Panc1 (cell line): ENCODE results near the gene ASXL3. TPM values are rescaled to one million over a fixed set of nuclear protein-coding genes. Genes with fewer than 3 reads are reported as not detected.

Experiments used
- ATAC-seq: fragments of 200-7000 bp; cut with Tn5 transposase; 2 replicates; pipeline ENCODE4 v1.9.1; 2020; ENCODE audit warnings: mild to moderate bottlenecking, moderate library complexity
- BruUV-seq: library from RNA; stranded (reverse); fragments of 400-500 nt; replicated peaks from 2 replicates; lab custom pipeline; 2021; lab: Mats Ljungman, UMichigan
- CTCF ChIA-PET: fragments of 300-600 bp; sonication (Branson Sonifier 250); formaldehyde crosslinking; loops from one replicate; lab custom pipeline; 2022; ENCODE audit warnings: antibody characterized with exemption; lab: Charles Lee
- POLR2A ChIA-PET: fragments of 300-600 bp; sonication (Branson Sonifier 250); formaldehyde crosslinking; loops from one replicate; lab custom pipeline; 2022; ENCODE audit warnings: antibody characterized with exemption; lab: Charles Lee
- DNase-seq: peaks from one replicate; pipeline ENCODE4 v3.0.0-alpha.2; 2010; ENCODE audit warnings: low read depth, low spot score
- H3K27ac ChIP-seq: 2 replicates; pipeline ENCODE4 v1.5.1; 2011; ENCODE audit warnings: mild to moderate bottlenecking, low read length, inconsistent platforms
- H3K27me3 ChIP-seq: fragments of 200-500 bp; sonication (Bioruptor generic); 2 replicates; pipeline ENCODE4 v1.6.0; 2014; ENCODE audit warnings: low read length, inconsistent platforms; ENCODE audit not compliant: control insufficient read depth, insufficient read depth
- H3K36me3 ChIP-seq: fragments of 200-500 bp; sonication (Bioruptor generic); 2 replicates; pipeline ENCODE4 v1.5.1; 2014; ENCODE audit warnings: inconsistent platforms, mild to moderate bottlenecking, low read length, moderate library complexity; ENCODE audit not compliant: control insufficient read depth, insufficient read depth
- H3K4me1 ChIP-seq: 2 replicates; pipeline ENCODE4 v1.5.1; 2011; ENCODE audit warnings: inconsistent platforms, mild to moderate bottlenecking, low read length, moderate library complexity; ENCODE audit not compliant: control insufficient read depth, insufficient read depth
- H3K4me3 ChIP-seq, 2 experiments: 2 replicates each; pipeline ENCODE4 v1.5.1; 2011 to 2012; ENCODE audit warnings: low read depth in 2 of 2, low read length in 2 of 2, mild to moderate bottlenecking in 2 of 2, inconsistent platforms in 1 of 2, moderate library complexity in 1 of 2
- H3K9me3 ChIP-seq: fragments of 200-500 bp; sonication (Bioruptor generic); 2 replicates; pipeline ENCODE4 v1.5.1; 2014; ENCODE audit warnings: low read depth, mild to moderate bottlenecking, inconsistent platforms, low read length, moderate library complexity; ENCODE audit not compliant: control insufficient read depth, insufficient read depth
- POLR2AphosphoS5 ChIP-seq: IDR thresholded peaks from 2 replicates; pipeline ENCODE4 v1.6.1; 2012; ENCODE audit warnings: mild to moderate bottlenecking, low read depth, low read length, moderate library complexity
- SIN3A ChIP-seq: IDR thresholded peaks from 2 replicates; pipeline ENCODE4 v1.6.1; 2012; ENCODE audit warnings: low read depth, mild to moderate bottlenecking, low read length, moderate library complexity, borderline replicate concordance; ENCODE audit not compliant: insufficient read depth
- TCF7L2 ChIP-seq: IDR thresholded peaks from 2 replicates; pipeline ENCODE4 v1.6.1; 2011; ENCODE audit warnings: mild to moderate bottlenecking, low read depth, low read length, inconsistent platforms
- in situ Hi-C: cut with HindIII; loops from 2 replicates; pipeline ENCODE4 v1.10.0; 2016; ENCODE audit warnings: low sequenced_read_pairs, low pct_unique_long_range_greater_than_20kb
- intact Hi-C: fragments of 100-400 bp; cut with micrococcal nuclease; formaldehyde crosslinking; loops from one replicate; pipeline ENCODE4 v1.10.0; 2022; ENCODE audit not compliant: unreplicated experiment
- total RNA-seq: library from RNA; stranded (reverse); gene quantifications from one replicate; pipeline ENCODE4 v1.2.1, GENCODE V29; 2021; ENCODE audit not compliant: unreplicated experiment
- TF ChIP-seq, protein P1 (sequence below), 2 experiments: IDR thresholded peaks; 2 replicates each; pipeline ENCODE4 v1.6.1; 2011 to 2012; ENCODE audit warnings: low read depth in 2 of 2, control low read depth in 1 of 2, low read length in 1 of 2, mild to moderate bottlenecking in 1 of 2, moderate library complexity in 1 of 2; ENCODE audit not compliant: insufficient read depth in 1 of 2
- TF ChIP-seq, protein P2 (sequence below): fragments of 450-650 bp; IDR thresholded peaks from 2 replicates; pipeline ENCODE4 v1.5.1; 2017; ENCODE audit warnings: mild to moderate bottlenecking

ASXL3 gene
- total RNA-seq, 1 experiment from 2014 or later = 0.74 TPM

DNA sequence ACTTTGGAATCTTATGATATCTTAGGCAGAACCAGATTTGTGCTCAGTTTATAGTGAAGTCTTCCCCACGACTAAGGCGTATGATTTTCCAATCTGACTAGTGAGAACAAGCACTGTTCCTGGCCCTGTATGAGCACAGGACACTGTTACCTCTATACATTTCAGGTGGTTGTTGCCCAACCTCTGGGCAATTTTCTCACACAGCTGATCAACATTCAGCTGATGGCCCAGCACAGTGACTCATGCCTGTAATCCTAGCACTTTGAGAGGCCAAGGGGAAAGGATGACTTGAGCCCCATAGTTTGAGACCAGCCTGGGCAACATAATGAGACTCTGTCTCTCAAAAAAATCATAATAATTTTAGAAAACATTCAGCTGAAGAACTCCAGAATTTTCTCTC is 119.5 kb downstream of the ASXL3 start:
- ATAC-seq = no peak
- H3K27me3 ChIP-seq = no peaks in the 10 kb centered on the region
- in situ Hi-C loops (no loop called here), intact Hi-C loops (no loop called here)
- no peaks in the 10 kb centered on the region for H3K4me1 ChIP-seq
- no peaks in the 10 kb centered on the region for H3K9me3 ChIP-seq
- no peak for DNase-seq
- TF ChIP-seq TCF7L2 = no peak
- TF ChIP-seq, protein P1, sequence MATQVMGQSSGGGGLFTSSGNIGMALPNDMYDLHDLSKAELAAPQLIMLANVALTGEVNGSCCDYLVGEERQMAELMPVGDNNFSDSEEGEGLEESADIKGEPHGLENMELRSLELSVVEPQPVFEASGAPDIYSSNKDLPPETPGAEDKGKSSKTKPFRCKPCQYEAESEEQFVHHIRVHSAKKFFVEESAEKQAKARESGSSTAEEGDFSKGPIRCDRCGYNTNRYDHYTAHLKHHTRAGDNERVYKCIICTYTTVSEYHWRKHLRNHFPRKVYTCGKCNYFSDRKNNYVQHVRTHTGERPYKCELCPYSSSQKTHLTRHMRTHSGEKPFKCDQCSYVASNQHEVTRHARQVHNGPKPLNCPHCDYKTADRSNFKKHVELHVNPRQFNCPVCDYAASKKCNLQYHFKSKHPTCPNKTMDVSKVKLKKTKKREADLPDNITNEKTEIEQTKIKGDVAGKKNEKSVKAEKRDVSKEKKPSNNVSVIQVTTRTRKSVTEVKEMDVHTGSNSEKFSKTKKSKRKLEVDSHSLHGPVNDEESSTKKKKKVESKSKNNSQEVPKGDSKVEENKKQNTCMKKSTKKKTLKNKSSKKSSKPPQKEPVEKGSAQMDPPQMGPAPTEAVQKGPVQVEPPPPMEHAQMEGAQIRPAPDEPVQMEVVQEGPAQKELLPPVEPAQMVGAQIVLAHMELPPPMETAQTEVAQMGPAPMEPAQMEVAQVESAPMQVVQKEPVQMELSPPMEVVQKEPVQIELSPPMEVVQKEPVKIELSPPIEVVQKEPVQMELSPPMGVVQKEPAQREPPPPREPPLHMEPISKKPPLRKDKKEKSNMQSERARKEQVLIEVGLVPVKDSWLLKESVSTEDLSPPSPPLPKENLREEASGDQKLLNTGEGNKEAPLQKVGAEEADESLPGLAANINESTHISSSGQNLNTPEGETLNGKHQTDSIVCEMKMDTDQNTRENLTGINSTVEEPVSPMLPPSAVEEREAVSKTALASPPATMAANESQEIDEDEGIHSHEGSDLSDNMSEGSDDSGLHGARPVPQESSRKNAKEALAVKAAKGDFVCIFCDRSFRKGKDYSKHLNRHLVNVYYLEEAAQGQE (IDR thresholded peaks at IDR 0.05; ENCODE audit: insufficient read depth in 1 of 2, low read depth in 2 of 2, low read length in 1 of 2) = no peak
- TF ChIP-seq, protein P2, sequence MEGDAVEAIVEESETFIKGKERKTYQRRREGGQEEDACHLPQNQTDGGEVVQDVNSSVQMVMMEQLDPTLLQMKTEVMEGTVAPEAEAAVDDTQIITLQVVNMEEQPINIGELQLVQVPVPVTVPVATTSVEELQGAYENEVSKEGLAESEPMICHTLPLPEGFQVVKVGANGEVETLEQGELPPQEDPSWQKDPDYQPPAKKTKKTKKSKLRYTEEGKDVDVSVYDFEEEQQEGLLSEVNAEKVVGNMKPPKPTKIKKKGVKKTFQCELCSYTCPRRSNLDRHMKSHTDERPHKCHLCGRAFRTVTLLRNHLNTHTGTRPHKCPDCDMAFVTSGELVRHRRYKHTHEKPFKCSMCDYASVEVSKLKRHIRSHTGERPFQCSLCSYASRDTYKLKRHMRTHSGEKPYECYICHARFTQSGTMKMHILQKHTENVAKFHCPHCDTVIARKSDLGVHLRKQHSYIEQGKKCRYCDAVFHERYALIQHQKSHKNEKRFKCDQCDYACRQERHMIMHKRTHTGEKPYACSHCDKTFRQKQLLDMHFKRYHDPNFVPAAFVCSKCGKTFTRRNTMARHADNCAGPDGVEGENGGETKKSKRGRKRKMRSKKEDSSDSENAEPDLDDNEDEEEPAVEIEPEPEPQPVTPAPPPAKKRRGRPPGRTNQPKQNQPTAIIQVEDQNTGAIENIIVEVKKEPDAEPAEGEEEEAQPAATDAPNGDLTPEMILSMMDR = no peak
- TF ChIP-seq POLR2AphosphoS5 = no peak
- no peak for TF ChIP-seq SIN3A
- ChIA-PET POLR2A (no interaction called here), CTCF (no interaction called here)
- no TSS peak for BruUV-seq
- H3K36me3 ChIP-seq = no peaks in the 10 kb centered on the region
- H3K27ac ChIP-seq = no peak overlapping the region
- H3K4me3 ChIP-seq = no peak overlapping the region

DNA sequence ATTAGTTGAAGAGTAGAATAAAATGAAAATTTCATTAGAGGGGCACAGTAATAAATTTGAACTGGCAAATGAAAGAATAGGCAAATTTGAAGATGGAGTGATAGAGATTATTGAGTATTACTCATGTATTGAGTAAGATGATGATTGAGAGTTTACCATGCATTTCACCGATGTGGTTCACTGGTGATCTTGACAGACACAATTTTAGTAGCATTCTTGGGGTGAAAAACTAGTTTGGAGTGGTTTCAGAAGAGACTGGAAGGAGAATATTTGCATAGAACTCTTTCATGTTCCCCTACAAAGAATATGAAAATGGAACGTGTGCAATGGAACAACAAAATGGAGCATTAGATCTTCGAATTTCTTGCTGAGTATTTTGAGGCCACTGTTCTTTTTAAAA is 121.4 kb downstream of the ASXL3 start:
- no peaks in the 10 kb centered on the region for H3K36me3 ChIP-seq
- in situ Hi-C loops (no loop called here), intact Hi-C loops (no loop called here)

More for the DNA sequence above, 121.4 kb downstream of the ASXL3 start:
- H3K4me1 ChIP-seq = no peaks in the 10 kb centered on the region
- POLR2A ChIA-PET = no interaction called here
- no peak overlapping the region for H3K27ac ChIP-seq
- H3K9me3 ChIP-seq = no peaks in the 10 kb centered on the region
- H3K4me3 ChIP-seq = no peak overlapping the region
- DNase-seq (no peak), ATAC-seq (no peak)
- no TSS peak for BruUV-seq
- no peaks in the 10 kb centered on the region for H3K27me3 ChIP-seq
- CTCF ChIA-PET = no interaction called here
- TF ChIP-seq POLR2AphosphoS5 (no peak), TCF7L2 (no peak), SIN3A (no peak)
- TF ChIP-seq, protein P1 (IDR thresholded peaks at IDR 0.05; ENCODE audit: insufficient read depth in 1 of 2, low read depth in 2 of 2, low read length in 1 of 2) = no peak
- TF ChIP-seq, protein P2 = no peak
